WERI-Rb-1 (cell line): ENCODE results near the gene CREM.

Source experiments
- DNase-seq: peaks from one replicate; pipeline ENCODE4 v3.0.0-alpha.2; 2020
- H3K27ac ChIP-seq: fragments of 250-450 bp; sonication (Bioruptor Pico); 2 replicates; pipeline ENCODE4 v1.5.1; 2020; ENCODE audit warnings: mild to moderate bottlenecking, moderate library complexity
- H3K27me3 ChIP-seq: fragments of 250-450 bp; sonication (Bioruptor Pico); 2 replicates; pipeline ENCODE4 v1.5.1; 2021; ENCODE audit warnings: mild to moderate bottlenecking, low read depth, moderate library complexity; ENCODE audit not compliant: insufficient read depth, severe bottlenecking
- H3K36me3 ChIP-seq: fragments of 250-450 bp; sonication (Bioruptor Pico); 2 replicates; pipeline ENCODE4 v1.5.1; 2020; ENCODE audit warnings: mild to moderate bottlenecking, moderate library complexity
- H3K4me3 ChIP-seq: 2 replicates; pipeline ENCODE4 v1.5.1; 2011; ENCODE audit warnings: low read depth, mild to moderate bottlenecking, control low read depth, low read length
- H3K9me3 ChIP-seq: fragments of 250-450 bp; sonication (Bioruptor Pico); 2 replicates; pipeline ENCODE4 v1.5.1; 2021; ENCODE audit warnings: mild to moderate bottlenecking, moderate library complexity; ENCODE audit not compliant: severe bottlenecking
- TF ChIP-seq, protein P1 (sequence below): IDR thresholded peaks from 2 replicates; pipeline ENCODE4 v1.5.1; 2011; ENCODE audit warnings: low read depth, mild to moderate bottlenecking, control low read depth, inconsistent platforms, low read length

CREM gene

DNA sequence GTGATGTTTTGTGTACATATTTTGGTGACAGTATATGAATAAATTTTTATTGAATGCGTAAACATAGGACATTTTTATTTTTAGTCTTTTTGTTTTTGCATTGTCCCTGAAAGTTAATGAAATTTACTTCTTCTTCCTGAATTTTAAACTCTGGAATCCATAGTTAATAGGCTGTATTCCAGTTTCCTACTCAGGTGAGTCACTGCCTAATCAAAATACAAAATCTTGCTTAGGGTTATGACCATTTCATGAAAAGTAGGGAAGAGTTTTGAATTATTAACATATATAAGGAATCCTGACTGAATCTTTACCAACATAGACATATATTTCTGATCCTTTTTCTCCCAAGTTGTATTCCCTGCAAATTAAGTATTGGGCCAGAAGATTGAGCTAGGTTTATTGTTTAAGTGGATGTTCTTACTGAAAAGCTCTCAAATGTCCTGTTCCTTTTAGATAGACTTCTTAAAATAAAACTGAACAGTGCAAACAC is 2.6 kb downstream of the CREM start:
- no peak for DNase-seq
- H3K9me3 ChIP-seq, result no peaks in the 10 kb centered on the region
- no peaks in the 10 kb centered on the region for H3K36me3 ChIP-seq
- no peaks in the 10 kb centered on the region for H3K27me3 ChIP-seq
- H3K27ac ChIP-seq, result no peak overlapping the region
- H3K4me3 ChIP-seq, result no peak overlapping the region
- TF ChIP-seq, protein P1, sequence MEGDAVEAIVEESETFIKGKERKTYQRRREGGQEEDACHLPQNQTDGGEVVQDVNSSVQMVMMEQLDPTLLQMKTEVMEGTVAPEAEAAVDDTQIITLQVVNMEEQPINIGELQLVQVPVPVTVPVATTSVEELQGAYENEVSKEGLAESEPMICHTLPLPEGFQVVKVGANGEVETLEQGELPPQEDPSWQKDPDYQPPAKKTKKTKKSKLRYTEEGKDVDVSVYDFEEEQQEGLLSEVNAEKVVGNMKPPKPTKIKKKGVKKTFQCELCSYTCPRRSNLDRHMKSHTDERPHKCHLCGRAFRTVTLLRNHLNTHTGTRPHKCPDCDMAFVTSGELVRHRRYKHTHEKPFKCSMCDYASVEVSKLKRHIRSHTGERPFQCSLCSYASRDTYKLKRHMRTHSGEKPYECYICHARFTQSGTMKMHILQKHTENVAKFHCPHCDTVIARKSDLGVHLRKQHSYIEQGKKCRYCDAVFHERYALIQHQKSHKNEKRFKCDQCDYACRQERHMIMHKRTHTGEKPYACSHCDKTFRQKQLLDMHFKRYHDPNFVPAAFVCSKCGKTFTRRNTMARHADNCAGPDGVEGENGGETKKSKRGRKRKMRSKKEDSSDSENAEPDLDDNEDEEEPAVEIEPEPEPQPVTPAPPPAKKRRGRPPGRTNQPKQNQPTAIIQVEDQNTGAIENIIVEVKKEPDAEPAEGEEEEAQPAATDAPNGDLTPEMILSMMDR, result no peak

DNA sequence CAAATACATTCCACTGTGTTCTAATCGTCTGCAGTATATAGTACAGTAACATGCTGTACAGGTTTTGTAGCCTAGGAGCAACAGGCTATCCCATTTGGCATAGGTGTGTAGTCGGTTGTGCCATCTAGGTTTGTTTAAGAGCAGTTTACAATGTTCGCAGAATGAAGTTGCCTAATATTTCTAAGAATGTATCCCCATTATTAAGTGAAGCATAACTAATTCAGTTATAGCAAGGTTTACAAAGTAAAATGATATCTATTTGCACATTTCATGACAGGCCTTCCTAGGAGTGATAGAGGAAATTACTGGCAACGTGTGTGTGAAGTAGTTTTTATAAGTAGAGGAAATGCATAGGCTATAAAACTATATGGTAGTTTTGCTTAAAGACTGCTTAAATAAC is 4.0 kb downstream of the CREM start:
- TF ChIP-seq, protein P1, result no peak
- H3K36me3 ChIP-seq, result no peaks in the 10 kb centered on the region
- no peak overlapping the region for H3K4me3 ChIP-seq
- DNase-seq, result no peak
- H3K9me3 ChIP-seq, result no peaks in the 10 kb centered on the region
- no peak overlapping the region for H3K27ac ChIP-seq
- no peaks in the 10 kb centered on the region for H3K27me3 ChIP-seq

DNA sequence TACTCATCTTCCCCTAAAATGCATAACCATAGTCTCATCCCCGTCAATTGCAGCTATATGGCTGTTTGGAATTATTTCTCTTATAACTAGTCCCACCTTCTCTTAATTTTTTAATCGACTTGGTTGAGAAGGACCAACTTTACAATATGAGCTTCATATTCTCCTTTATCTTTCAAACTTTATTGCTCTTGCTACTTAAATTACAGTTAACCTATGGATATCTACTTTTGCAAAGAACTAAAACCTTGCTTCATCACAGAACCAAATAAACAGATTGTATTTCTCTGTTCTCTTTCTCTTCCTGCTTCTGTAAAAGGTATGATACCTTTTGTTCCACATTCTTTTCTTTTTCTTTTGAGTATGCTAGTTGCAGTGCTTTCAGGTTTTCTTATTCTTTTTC is 6.1 kb downstream of the CREM start:
- TF ChIP-seq, protein P1, result no peak
- Histone ChIP-seq H3K9me3 (no peaks in the 10 kb centered on the region), H3K27ac (no peak overlapping the region), H3K36me3 (no peaks in the 10 kb centered on the region), H3K27me3 (no peaks in the 10 kb centered on the region), H3K4me3 (no peak overlapping the region)
- no peak for DNase-seq

DNA sequence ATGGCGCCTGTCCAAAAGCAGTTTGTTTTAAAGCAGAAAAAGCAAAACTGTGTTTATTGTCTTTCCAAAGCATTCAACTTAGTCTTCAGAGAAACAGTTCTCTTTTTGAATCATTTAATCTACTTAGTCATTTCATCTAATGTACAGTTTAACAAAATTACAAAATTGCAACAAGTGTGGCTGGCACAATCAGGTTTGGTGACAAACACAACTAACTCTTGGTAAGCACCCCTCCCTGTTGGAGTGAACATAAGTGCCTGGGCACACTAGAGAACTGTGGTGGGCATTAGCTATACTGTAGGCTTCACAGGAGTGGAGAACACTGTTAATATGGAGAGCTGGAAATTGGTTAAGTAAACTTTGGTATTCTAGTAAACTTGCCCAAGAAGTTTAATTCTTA is 6.9 kb downstream of the CREM start:
- TF ChIP-seq, protein P1, result no peak
- no peak overlapping the region for H3K4me3 ChIP-seq
- no peak for DNase-seq
- H3K36me3 ChIP-seq, result no peaks in the 10 kb centered on the region
- no peaks in the 10 kb centered on the region for H3K27me3 ChIP-seq
- H3K9me3 ChIP-seq, result no peaks in the 10 kb centered on the region
- no peak overlapping the region for H3K27ac ChIP-seq

DNA sequence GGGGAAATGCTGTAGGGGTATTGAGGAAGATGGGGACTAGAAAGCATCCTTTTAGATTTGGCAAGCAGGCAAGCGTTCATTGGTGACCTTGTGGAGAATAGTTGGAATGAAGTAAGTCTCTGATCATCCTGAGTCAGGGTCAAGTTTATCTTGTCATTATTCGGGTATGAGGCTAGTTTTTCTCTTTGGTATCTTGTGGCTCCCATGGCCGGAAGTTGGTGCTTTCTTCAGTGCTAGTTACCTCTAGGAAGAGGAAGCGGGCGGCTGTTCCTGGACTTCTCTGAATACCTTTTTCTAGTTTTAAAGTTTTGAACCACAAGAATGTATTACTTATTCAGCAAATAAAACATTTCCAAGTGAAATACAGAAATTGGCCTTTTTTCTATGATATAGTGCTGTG is 9.2 kb downstream of the CREM start:
- Histone ChIP-seq H3K27ac (no peak overlapping the region), H3K9me3 (no peaks in the 10 kb centered on the region), H3K36me3 (no peaks in the 10 kb centered on the region), H3K4me3 (no peak overlapping the region), H3K27me3 (no peaks in the 10 kb centered on the region)
- TF ChIP-seq, protein P1, result no peak
- DNase-seq, result no peak

DNA sequence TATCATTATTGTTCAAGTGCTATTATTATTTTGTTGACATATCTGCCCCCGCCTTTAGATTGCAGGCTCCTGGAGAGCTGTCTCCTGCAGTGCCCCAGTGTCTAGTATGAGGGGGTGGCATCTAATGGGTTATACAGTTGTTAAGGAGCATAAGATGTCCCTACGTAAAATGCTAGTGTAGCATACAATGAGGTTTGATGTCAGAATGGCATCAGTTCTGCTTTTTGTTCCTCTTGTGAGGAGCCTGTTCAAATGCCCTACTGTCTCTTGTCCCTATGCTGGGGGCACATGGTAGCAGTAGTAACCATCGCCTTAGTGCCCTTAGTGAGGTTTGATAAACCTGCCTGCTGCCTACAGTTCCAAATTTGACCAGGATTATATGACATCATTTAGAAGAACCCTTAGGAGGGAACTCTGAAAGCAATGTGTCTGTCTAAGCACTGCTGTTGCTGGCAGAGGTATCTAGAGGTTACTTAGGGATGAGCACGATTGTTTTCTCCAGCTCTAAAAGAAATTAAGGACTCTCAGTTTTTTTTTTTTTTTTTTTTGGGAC is 9.7 kb downstream of the CREM start:
- TF ChIP-seq, protein P1, result no peak
- no peak for DNase-seq
- H3K9me3 ChIP-seq, result no peaks in the 10 kb centered on the region
- H3K27ac ChIP-seq, result no peak overlapping the region
- H3K36me3 ChIP-seq, result no peaks in the 10 kb centered on the region
- no peaks in the 10 kb centered on the region for H3K27me3 ChIP-seq
- no peak overlapping the region for H3K4me3 ChIP-seq
